Endodermal cell (in vitro differentiated cells): ENCODE data around the gene BPIFB2. TPM values are rescaled to one million over a fixed set of nuclear protein-coding genes. Genes with fewer than 3 reads are reported as not detected.

ENCODE experiments used
- DNase-seq: peaks from one replicate; pipeline ENCODE4 v3.0.0-alpha.2; 2017
- H3K27ac ChIP-seq: 2 replicates; pipeline ENCODE4 v1.5.1; 2013; ENCODE audit warnings: mild to moderate bottlenecking, low read depth, low read length, moderate library complexity
- H3K27me3 ChIP-seq: 2 replicates; pipeline ENCODE4 v1.6.1; 2013; ENCODE audit warnings: mild to moderate bottlenecking, low read length, moderate library complexity; ENCODE audit not compliant: insufficient read depth, control insufficient read depth, poor library complexity, severe bottlenecking
- H3K36me3 ChIP-seq: 2 replicates; pipeline ENCODE4 v1.7.0; 2013; ENCODE audit warnings: mild to moderate bottlenecking, low read length, moderate library complexity; ENCODE audit not compliant: control insufficient read depth, insufficient read depth
- H3K4me1 ChIP-seq: one replicate; pipeline ENCODE4 v1.7.0; 2013; ENCODE audit warnings: low read length; ENCODE audit not compliant: control insufficient read depth, insufficient read depth
- H3K4me3 ChIP-seq: 2 replicates; pipeline ENCODE4 v1.5.1; 2013; ENCODE audit warnings: mild to moderate bottlenecking, low read length, moderate library complexity
- H3K9ac ChIP-seq: 2 replicates; pipeline ENCODE4 v1.6.1; 2013; ENCODE audit warnings: mild to moderate bottlenecking, low read length, moderate library complexity; ENCODE audit not compliant: poor library complexity, severe bottlenecking; ENCODE audit errors: extremely low read depth
- H3K9me3 ChIP-seq: 2 replicates; pipeline ENCODE4 v1.6.1; 2013; ENCODE audit warnings: mild to moderate bottlenecking, low read length, moderate library complexity; ENCODE audit not compliant: control insufficient read depth
- H3K27ac Mint-ChIP-seq: 2 replicates; pipeline ENCODE4 v1.8.0; 2020; ENCODE audit warnings: mixed read lengths
- H3K27me3 Mint-ChIP-seq: 2 replicates; pipeline ENCODE4 v1.8.0; 2021; ENCODE audit warnings: mild to moderate bottlenecking, mixed read lengths; ENCODE audit not compliant: insufficient read depth
- H3K36me3 Mint-ChIP-seq: 2 replicates; pipeline ENCODE4 v1.8.0; 2020; ENCODE audit warnings: low read depth, mixed read lengths
- H3K4me1 Mint-ChIP-seq: 2 replicates; pipeline ENCODE4 v1.8.0; 2020; ENCODE audit warnings: mixed read lengths
- H3K4me3 Mint-ChIP-seq: 2 replicates; pipeline ENCODE4 v1.8.0; 2020; ENCODE audit warnings: mild to moderate bottlenecking, moderate library complexity, mixed read lengths
- H3K9me3 Mint-ChIP-seq: 2 replicates; pipeline ENCODE4 v1.8.0; 2020; ENCODE audit warnings: mild to moderate bottlenecking, mixed read lengths
- WGBS, 2 experiments: methylation state at CpG; one replicate each; pipeline versions ENCODE4 v1.1.5 to v1.1.7; 2013; ENCODE audit warnings: missing lambda C conversion rate in 2 of 2, mixed read lengths in 1 of 2; ENCODE audit not compliant: insufficient coverage in 1 of 2, insufficient read length in 1 of 2; 5-methylcytosine and 5-hydroxymethylcytosine counted together
- total RNA-seq, 2 donors: library from RNA; stranded (reverse); fragmentation: NEBNext Ultra II Directional in 1 of 2; extraction: Animal tissue kit (Norgen Biotek cat#: 25700) in 1 of 2; gene quantifications; 2 replicates in 1 of 2; 3 replicates in 1 of 2; pipeline ENCODE4 v1.2.1, GENCODE V29; 2021
- TF ChIP-seq, protein P1 (sequence below): fragments of 200-600 bp; sonication (generic); conservative IDR thresholded peaks from 2 replicates; pipeline ENCODE4 v1.5.0; 2021; ENCODE audit warnings: antibody characterized with exemption, mild to moderate bottlenecking

Gene BPIFB2
- total RNA-seq, 2 donors from 2014 or later: not detected

DNA sequence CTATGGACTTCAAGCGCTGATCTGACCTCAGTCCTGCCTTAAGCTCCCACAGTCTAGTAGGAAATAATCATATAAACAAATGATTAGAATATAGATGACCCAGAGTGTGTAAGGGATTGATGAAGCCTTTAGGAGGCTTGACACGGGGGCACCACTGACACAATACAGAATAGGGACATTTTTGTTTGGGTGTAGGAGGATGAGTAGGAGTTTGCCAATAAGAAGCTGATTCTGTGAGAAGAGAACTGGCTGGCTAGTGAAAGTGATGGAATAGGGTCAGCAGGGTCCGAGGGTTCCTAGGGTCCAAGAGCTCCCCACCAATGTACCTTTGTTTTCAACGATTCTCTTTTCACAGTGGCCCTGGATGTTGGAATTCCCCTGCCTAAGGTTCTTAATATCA, 64.9 kb downstream of the BPIFB2 start:
- Mint-ChIP-seq H3K4me3 (no peak overlapping the region), H3K9me3 (no peaks in the 10 kb centered on the region), H3K27ac (no peak overlapping the region), H3K27me3 (peaks cover 2% of the 10 kb centered on the region), H3K36me3 (no peaks in the 10 kb centered on the region), H3K4me1 (peaks cover 2% of the 10 kb centered on the region)
- no peaks in the 10 kb centered on the region for H3K36me3 ChIP-seq
- no peak for DNase-seq
- no peak overlapping the region for H3K9ac ChIP-seq
- H3K4me1 ChIP-seq: no peaks in the 10 kb centered on the region
- no peak overlapping the region for H3K27ac ChIP-seq
- H3K4me3 ChIP-seq: no peak overlapping the region
- TF ChIP-seq, protein P1, sequence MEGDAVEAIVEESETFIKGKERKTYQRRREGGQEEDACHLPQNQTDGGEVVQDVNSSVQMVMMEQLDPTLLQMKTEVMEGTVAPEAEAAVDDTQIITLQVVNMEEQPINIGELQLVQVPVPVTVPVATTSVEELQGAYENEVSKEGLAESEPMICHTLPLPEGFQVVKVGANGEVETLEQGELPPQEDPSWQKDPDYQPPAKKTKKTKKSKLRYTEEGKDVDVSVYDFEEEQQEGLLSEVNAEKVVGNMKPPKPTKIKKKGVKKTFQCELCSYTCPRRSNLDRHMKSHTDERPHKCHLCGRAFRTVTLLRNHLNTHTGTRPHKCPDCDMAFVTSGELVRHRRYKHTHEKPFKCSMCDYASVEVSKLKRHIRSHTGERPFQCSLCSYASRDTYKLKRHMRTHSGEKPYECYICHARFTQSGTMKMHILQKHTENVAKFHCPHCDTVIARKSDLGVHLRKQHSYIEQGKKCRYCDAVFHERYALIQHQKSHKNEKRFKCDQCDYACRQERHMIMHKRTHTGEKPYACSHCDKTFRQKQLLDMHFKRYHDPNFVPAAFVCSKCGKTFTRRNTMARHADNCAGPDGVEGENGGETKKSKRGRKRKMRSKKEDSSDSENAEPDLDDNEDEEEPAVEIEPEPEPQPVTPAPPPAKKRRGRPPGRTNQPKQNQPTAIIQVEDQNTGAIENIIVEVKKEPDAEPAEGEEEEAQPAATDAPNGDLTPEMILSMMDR: no peak
- no peaks in the 10 kb centered on the region for H3K9me3 ChIP-seq
- 78 to 91% methylated on average over 3 to 4 of the region's 4 CpGs for WGBS, 2 experiments
- no peaks in the 10 kb centered on the region for H3K27me3 ChIP-seq

DNA sequence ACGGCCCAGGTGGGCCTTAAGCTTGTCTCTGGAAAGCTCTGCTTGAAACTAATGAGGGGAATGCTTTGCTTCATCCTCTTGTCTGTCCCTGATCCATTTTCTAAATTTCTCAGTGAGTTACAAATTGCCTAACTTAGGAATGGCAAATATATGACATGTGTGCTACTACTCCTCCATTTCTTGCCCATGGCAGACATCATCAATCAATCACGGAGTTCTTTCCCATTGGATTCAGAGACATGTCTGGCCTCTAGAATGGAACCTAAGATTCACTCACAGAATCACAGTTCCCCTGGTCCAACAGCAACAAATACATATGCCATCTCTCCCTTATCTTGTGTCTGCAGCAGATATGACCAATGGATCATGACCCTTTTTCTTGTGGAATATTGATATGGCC, 65.3 kb downstream of the BPIFB2 start:
- Mint-ChIP-seq H3K9me3 (no peaks in the 10 kb centered on the region), H3K4me1 (peaks cover 2% of the 10 kb centered on the region), H3K36me3 (no peaks in the 10 kb centered on the region), H3K4me3 (no peak overlapping the region), H3K27ac (no peak overlapping the region), H3K27me3 (peaks cover 2% of the 10 kb centered on the region)
- no peaks in the 10 kb centered on the region for H3K27me3 ChIP-seq
- H3K4me3 ChIP-seq: no peak overlapping the region
- no peaks in the 10 kb centered on the region for H3K36me3 ChIP-seq
- no peak overlapping the region for H3K27ac ChIP-seq
- no peaks in the 10 kb centered on the region for H3K9me3 ChIP-seq
- H3K9ac ChIP-seq: no peak overlapping the region
- no peak for DNase-seq
- WGBS, 2 experiments: 95 to 96% methylated on average over 2 of the region's 2 CpGs
- TF ChIP-seq, protein P1: no peak
- no peaks in the 10 kb centered on the region for H3K4me1 ChIP-seq

Other genes with a start within 250 kb of the BPIFB2 start
- 100 to 1,000 TPM in 1 of 2 donors, 10 to 100 TPM in 1; 82.1 to 283 TPM for gene DNMT3B, start 245.3 kb upstream of the BPIFB2 start, total RNA-seq
- gene MAPRE1, start 187.8 kb upstream of the BPIFB2 start, total RNA-seq: 100 to 1,000 TPM; 180 to 265 TPM
- 1 to 10 TPM in 1 of 2 donors, under 1 TPM in 1; 0.44 to 1.0 TPM for gene EFCAB8, start 148.8 kb upstream of the BPIFB2 start, total RNA-seq
- not detected for gene SUN5, start 3.3 kb upstream of the BPIFB2 start, total RNA-seq
- not detected for gene BPIFB6, start 23.9 kb downstream of the BPIFB2 start, total RNA-seq
- gene BPIFB3, start 46.2 kb downstream of the BPIFB2 start, total RNA-seq: not detected
- under 1 TPM in 1 of 2 donors, not detected in 1; 0.22 TPM for gene BPIFB4, start 71.9 kb downstream of the BPIFB2 start, total RNA-seq
- gene BPIFA2, start 160.5 kb downstream of the BPIFB2 start, total RNA-seq: not detected
- not detected for gene BPIFA3, start 209.6 kb downstream of the BPIFB2 start, total RNA-seq
- gene BPIFA1, start 228.3 kb downstream of the BPIFB2 start, total RNA-seq: 1 to 10 TPM in 1 of 2 donors, not detected in 1; 1.4 TPM